CD4-positive, alpha-beta T cell treated with Interferon alpha-2 for 1 hour (primary cell): ENCODE data around the gene KRT86.
"Not testable (repeated sequence)": the region's sequence is repeated elsewhere in the genome, so short reads cannot be mapped to it uniquely, and the experiment has no call there.

Experiments
- DNase-seq, 2 donors: peaks; one replicate each; pipeline ENCODE4 v3.0.0-alpha.2; 2020 to 2022

Gene KRT86

DNA sequence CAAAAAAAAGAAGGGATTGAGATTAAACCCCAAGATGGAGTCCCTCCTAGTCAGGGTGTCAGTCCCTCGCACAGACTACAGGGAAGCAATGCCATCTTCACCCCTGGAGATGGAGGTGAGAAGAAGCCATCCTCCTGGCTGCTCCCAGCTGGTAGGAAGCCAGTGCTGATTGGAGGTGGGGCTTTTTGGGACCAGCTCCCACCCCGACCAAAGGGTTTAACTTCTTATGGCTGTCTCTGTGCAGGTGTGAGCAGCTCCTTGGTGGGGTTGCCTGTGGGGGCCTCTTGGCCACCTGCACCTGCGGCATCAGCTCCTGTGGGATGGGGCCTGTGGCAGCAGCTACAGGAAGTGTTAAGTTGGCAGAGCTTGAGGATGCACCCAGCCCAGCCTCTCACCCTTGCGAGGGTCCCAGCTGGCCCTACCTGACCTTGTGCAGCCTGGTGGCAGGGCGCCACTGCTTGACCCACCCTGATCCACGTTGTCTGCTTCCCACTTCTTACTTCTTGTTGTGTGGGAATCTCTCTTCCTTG lies 3.8 kb upstream of the KRT86 start:
- no peak for DNase-seq

DNA sequence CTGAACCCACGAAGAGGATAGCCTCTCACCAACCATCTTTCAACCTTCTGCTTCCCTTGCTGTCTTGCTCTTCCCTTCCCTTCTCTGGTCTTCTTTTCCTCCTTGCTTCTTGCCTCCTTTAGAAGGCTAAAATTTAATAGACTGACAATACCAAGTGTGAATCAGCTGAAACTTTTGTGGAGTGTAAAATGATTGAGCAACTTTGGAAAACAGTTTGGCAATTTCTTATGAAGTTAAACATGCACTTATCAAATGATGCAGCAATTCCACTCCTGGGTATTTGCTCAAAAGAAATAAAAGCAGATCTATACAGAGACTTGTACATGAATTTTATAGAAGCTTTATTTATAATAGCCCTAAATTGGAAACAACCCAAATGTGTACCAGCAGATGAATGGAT lies 3.3 kb upstream of the KRT86 start:
- no peak for DNase-seq

DNA sequence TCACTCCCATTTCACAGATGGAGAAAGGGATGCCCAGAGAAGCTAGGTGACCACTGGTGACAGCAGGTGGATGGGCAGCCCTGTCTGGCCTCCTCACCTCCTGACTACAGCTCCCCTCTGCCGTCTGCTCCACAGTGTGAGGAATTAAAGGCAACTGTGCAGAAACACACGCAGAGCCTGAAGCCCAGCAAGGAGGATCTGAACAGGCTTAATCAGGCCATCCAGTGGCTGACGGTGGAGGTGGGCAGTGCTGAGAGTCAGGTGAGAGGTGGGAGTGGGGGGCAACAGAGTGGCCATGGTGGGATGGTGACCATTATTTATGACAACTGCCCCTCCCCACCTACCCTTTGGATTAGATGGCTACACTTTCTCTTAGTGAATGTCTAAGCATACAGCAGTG lies 1.2 kb downstream of the KRT86 start:
- DNase-seq = no peak

- no peak for DNase-seq
Measured at GRCh38 chr12:52277486-52278245, 3.2 kb downstream of the KRT86 start.

- peak; percentile 59 to 70 for DNase-seq
Measured at GRCh38 chr12:52278575-52279421, 4.4 kb downstream of the KRT86 start.

DNA sequence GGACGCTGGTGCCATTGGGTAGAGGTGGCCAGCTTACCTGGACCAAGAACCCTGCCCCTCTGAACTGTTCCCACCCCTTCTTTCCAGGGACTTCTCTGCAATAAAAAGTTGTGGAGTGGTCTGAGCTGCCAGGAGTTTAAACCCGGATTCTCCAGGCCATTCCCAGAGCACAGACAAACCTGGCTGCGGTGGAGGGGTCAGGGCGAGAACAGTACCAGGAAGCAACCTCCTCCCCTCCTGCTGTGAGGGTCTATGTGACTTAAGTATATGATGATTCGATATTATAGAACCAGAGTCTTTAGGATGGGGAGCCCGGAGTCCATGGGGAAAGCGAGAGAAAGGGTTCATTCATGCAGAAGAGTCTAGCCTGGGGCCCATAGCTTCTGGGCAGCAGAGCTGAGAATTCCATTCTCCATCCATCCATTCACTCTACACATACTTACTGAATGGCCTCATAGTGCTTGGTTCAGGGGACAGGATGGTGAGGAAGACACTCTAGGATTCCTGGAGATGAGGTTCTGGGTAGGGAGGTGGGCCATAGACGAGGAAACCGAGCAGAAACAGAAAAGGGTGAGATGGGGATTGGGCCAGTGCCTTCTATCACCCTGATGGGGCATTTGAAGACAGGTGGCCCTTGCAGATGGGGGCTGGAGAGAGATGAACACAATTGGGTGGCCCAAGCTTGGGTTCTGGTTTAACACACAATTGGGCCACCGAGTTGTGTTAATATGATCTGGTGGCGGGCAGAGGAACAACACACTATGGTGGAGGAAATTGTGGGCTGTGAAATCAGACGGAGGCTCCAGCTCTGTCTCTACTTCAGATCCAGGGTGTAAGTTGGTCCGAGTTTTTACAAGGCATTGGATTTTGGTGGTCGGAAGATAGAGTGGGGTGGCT lies 5.2 kb downstream of the KRT86 start:
- DNase-seq = no peak

- peak in 1 of 2 donors; percentile 22 for DNase-seq
Measured at GRCh38 chr12:52280319-52280795, 5.9 kb downstream of the KRT86 start.

DNA sequence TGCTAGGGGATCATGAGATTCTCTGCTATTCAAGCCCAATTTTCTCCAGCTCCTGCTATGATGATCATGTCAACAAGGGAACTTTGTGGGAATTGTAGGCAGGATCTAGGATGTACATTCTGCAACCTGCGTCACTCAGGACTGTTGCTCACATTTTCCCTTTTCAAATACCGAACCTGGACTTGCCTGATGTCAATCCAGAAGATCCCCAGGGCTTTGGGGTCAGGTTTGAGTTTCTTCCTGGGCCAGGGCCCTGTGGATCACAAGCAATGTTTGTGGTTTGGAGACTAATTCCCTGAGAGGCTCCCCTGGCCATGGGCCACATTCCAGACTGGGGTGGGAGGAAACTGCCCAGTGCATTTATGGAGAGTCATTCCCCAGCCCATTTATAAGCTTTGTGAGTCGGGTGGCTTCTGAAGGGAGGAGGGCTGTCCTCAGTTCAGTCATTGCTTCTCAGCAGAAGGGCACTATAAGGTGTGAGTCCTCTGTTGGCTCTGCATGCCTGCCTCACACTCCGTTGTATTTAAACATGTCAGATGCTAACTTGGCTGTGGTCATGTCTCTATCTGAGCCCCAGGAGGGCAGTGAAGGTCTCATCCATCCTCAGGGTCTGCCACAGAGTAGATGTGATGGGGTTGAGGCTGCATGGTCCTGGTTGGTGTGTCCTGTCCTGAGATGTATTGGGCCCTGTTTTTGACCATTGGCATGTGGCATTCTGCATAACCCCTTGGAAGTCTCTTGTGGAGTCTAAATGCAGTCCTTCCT lies 6.5 kb downstream of the KRT86 start:
- no peak for DNase-seq

DNA sequence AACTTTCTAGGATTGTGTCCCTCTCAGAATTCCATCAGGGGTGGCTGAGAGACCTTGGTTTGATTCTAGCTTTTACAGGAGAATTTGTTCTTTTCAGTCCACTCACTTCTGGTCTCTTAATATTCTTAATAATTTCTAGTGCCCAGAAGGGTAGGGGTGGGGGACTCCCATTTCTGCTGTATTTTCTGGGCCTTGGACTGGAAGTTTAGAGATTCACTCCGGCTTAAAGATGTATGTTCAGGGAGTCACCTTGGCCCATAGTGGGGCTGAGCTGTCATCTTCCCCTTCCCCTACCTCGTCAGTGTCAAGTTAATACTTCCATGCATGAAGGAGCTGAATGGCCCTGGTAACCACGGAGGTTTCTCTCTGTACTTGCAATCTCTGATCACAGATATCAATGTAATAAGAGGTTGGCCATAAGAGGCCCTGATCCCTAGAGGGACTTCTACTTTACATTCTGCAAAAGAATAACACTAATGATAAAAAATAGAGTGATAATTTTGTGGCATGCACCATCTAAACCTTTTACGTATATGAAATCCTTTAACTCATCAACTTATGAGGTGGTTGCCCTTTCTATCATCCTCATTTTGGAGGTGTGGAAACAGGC lies 10.2 kb downstream of the KRT86 start:
- DNase-seq = no peak

- no peak for DNase-seq
Measured at GRCh38 chr12:52285172-52285745, 10.8 kb downstream of the KRT86 start.

GRCh38 chr12:52285851-52286530 lies 11.5 kb downstream of the KRT86 start:
- DNase-seq = no peak

- not testable (repeated sequence) for DNase-seq
Measured at GRCh38 chr12:52286857-52287785, 12.7 kb downstream of the KRT86 start.

DNA sequence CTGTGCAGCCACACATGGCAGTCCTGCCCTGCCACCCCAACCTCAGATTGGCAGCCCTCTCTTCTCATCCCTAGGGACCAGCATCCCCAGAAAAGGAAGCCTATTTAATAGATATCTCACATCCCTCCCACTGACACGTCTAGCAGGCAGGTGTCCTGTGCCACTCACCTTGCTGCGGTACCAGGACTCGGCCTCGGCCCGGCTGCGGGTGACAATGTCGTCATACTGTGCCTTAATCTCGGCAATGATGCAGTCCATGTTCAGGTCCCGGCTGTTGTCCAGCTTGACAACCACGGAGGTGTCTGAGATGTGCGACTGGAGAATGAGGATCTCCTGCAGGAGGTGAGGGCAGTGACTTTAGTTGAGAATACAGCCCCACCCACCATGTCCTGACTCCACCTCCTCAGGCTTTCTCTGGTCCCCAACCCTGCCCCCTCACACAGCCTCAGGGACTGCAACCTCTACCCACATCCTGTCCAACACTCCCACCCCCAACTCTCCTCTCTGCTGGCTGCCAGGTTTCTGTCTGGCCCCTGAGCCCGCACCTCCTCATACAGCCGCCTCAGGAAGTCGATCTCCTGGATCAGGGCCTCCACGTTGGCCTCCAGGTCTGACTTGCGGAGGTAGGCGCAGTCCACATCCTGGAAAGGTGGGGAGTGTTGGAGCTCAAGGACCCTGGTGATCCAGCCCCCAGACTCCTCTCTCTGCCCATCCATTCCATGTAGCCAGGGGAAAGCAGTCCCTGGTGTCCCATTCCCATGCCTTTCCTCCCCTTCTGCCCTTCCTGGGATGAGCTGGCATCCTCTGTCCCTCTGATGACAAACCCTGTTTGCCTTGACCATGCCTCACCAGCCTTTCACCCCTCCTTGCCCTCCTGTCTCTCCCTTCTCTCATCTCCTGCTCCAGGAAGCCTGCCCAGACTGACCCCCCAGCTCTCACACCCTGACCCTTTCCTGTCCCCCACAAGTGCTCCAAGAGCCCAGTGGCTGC lies 13.7 kb downstream of the KRT86 start:
- not testable (repeated sequence) for DNase-seq

- not testable (repeated sequence) for DNase-seq
Measured at GRCh38 chr12:52290483-52291134, 16.2 kb downstream of the KRT86 start.

GRCh38 chr12:52291267-52291935 lies 17.0 kb downstream of the KRT86 start, which contains the start of gene KRT81:
Gene KRT81, minus strand, starts transcription at chr12:52291534. Its CDS starts 69 bp downstream, at chr12:52291465.
- no peak for DNase-seq

GRCh38 chr12:52293926-52294325 lies 19.5 kb downstream of the KRT86 start:
- no peak for DNase-seq

DNA sequence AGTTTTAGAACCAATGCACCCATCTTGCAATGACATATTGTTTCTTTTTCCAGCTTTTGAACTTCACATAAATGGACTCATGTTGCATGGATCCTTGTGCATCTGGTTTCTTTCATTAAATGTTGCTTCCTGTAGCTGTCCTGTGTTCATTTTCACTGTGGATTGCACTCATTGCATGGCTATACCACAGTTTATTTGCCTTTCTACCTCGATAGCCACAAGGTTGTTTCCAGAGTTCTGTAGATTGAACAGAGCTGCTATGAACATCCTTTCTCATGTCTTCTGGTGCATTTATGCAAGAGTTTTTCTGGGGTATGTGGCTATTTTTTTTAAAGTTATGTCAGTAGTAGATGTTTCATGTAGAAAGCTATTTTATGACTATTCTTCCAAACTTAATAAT lies 20.4 kb downstream of the KRT86 start:
- no peak for DNase-seq
